ENCODE data around the gene TEX10. TPM values are rescaled to one million over a fixed set of nuclear protein-coding genes. Genes with fewer than 3 reads are reported as not detected.

The TEX10 gene
- total and polyA plus RNA-seq, 9 of the 15 experiments (the other 6 are each of a cell fraction or from before 2014, with no cell fraction given), result 27.8 to 60.0 (median 47.9) TPM

DNA sequence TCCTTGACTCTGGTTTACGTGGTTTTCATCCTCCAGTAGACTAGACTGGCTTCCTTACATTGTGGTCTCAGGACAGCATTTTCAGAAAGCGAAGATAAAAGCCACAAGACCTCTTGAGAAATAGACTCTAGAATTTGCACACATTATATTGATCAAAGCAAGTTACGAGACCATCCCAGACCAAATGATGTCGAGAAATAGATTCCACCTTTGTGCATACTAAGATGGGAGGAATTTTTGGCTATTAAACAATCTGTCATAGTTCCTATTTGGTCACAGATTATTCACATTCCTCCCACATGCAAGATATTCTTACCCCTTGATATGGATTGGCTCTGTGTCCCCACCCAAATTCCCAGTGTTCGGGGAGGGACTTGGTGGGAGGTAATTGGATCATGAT, 65.6 kb downstream of the TEX10 start:
- peaks cover 38% of the 10 kb centered on the region for H3K36me3 ChIP-seq (ENCODE audit: control insufficient read depth, insufficient read depth, low read length)
- H3K79me2 ChIP-seq (ENCODE audit: control insufficient read depth, insufficient read depth, low read length), result no peaks in the 10 kb centered on the region
- TF ChIP-seq, protein P1, sequence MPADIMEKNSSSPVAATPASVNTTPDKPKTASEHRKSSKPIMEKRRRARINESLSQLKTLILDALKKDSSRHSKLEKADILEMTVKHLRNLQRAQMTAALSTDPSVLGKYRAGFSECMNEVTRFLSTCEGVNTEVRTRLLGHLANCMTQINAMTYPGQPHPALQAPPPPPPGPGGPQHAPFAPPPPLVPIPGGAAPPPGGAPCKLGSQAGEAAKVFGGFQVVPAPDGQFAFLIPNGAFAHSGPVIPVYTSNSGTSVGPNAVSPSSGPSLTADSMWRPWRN (IDR thresholded peaks at IDR 0.05; ENCODE audit: low read depth), result no peak
- TF ChIP-seq CREM (IDR thresholded peaks at IDR 0.05; ENCODE audit: low read depth) (no peak), CHCHD3 (CRISPR knock-in tag; IDR thresholded peaks at IDR 0.05) (no peak), POLR2B (IDR thresholded peaks at IDR 0.05; ENCODE audit: low read depth, partially characterized antibody) (no peak), SIN3A (IDR thresholded peaks at IDR 0.05; ENCODE audit: borderline replicate concordance in 2 of 2, control insufficient read depth in 1 of 2, low read depth in 2 of 2, low read length in 2 of 2) (no peak), RCOR1 (IDR thresholded peaks at IDR 0.05; ENCODE audit: borderline replicate concordance in 1 of 2, low read depth in 2 of 2, low read length in 2 of 2) (no peak), CBX3 (IDR thresholded peaks at IDR 0.05; ENCODE audit: borderline replicate concordance in 1 of 2, low read length in 2 of 2) (no peak), SMARCB1 (IDR thresholded peaks at IDR 0.05; ENCODE audit: insufficient read length, low read depth) (no peak), CBFB (CRISPR knock-in tag; IDR thresholded peaks at IDR 0.05) (no peak), TCF7L2 (IDR thresholded peaks at IDR 0.05; ENCODE audit: low read depth, low read length) (no peak), BRD9 (IDR thresholded peaks at IDR 0.05; ENCODE audit: low read depth, partially characterized antibody) (no peak), MXI1 (IDR thresholded peaks at IDR 0.05; ENCODE audit: low read depth, low read length) (no peak), FOXJ3 (CRISPR knock-in tag; IDR thresholded peaks at IDR 0.05) (no peak), ETV5 (CRISPR knock-in tag; IDR thresholded peaks at IDR 0.05; ENCODE audit: low read depth) (no peak), KDM4B (IDR thresholded peaks at IDR 0.05; ENCODE audit: borderline replicate concordance in 2 of 2, low read depth in 1 of 2) (no peak), NCOA1 (IDR thresholded peaks at IDR 0.05; ENCODE audit: low read depth) (no peak), NONO (IDR thresholded peaks at IDR 0.05; ENCODE audit: low read depth in 2 of 2, low read length in 1 of 2) (no peak), HNRNPUL1 (IDR thresholded peaks at IDR 0.05; ENCODE audit: low read length) (no peak)
- TF ChIP-seq, protein P2, sequence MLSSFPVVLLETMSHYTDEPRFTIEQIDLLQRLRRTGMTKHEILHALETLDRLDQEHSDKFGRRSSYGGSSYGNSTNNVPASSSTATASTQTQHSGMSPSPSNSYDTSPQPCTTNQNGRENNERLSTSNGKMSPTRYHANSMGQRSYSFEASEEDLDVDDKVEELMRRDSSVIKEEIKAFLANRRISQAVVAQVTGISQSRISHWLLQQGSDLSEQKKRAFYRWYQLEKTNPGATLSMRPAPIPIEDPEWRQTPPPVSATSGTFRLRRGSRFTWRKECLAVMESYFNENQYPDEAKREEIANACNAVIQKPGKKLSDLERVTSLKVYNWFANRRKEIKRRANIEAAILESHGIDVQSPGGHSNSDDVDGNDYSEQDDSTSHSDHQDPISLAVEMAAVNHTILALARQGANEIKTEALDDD (IDR thresholded peaks at IDR 0.05), result no peak
- TF ChIP-seq, protein P3, sequence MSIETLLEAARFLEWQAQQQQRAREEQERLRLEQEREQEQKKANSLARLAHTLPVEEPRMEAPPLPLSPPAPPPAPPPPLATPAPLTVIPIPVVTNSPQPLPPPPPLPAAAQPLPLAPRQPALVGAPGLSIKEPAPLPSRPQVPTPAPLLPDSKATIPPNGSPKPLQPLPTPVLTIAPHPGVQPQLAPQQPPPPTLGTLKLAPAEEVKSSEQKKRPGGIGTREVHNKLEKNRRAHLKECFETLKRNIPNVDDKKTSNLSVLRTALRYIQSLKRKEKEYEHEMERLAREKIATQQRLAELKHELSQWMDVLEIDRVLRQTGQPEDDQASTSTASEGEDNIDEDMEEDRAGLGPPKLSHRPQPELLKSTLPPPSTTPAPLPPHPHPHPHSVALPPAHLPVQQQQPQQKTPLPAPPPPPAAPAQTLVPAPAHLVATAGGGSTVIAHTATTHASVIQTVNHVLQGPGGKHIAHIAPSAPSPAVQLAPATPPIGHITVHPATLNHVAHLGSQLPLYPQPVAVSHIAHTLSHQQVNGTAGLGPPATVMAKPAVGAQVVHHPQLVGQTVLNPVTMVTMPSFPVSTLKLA (conservative IDR thresholded peaks at IDR 0.05), result no peak
- no peaks in the 10 kb centered on the region for H3K9me1 ChIP-seq (ENCODE audit: control insufficient read depth, insufficient read depth, low read length)
- FAIRE-seq (no peak), DNase-seq (ENCODE audit: extremely low read depth in 1 of 4, low spot score in 3 of 4) (no peak), ATAC-seq (no peak)
- no TSS peak for BruUV-seq (replicated peaks)
- H3K4me1 ChIP-seq (replicated peaks in 1 of 2; ENCODE audit: control insufficient read depth in 2 of 2, insufficient read depth in 2 of 2, low read length in 2 of 2), result peaks cover 0 to 5% of the 10 kb centered on the region in 2 experiments; a peak in 2 of 5 replicates
- peaks cover 5% of the 10 kb centered on the region for H3K9me3 ChIP-seq (replicated peaks; ENCODE audit: control insufficient read depth, insufficient read depth, low read depth, low read length)
- no peak overlapping the region for H3K4me3 ChIP-seq
- H2AFZ ChIP-seq (ENCODE audit: low read depth, low read length), result no peak overlapping the region
- H3K27ac ChIP-seq (ENCODE audit: extremely low read depth, low read depth, low read length), result no peak overlapping the region
- WGBS (ENCODE audit: insufficient coverage, low coverage, missing lambda C conversion rate), result 87% methylated on average over 5 of the region's 5 CpGs
- CTCF ChIA-PET (ENCODE audit: low intra/inter-chr PET ratio), result no interaction called here
- H3K9ac ChIP-seq (ENCODE audit: insufficient read depth in 1 of 2, low read depth in 2 of 2, low read length in 2 of 2), result no peak overlapping the region
- intact Hi-C loops (cut with micrococcal nuclease) (loop anchor here (10.0 kb wide), 1 partner anchor 308 kb away; no protein-coding TSS in a partner anchor), in situ Hi-C loops (cut with MboI) (no loop called here)
- POLR2A ChIA-PET, result no interaction called here
- no peaks in the 10 kb centered on the region for H4K20me1 ChIP-seq (replicated peaks; ENCODE audit: control insufficient read depth, insufficient read depth, low read length)
- no peaks in the 10 kb centered on the region for H3K27me3 ChIP-seq (ENCODE audit: control insufficient read depth in 2 of 2, insufficient read depth in 2 of 2, low read length in 2 of 2)
- H3K4me2 ChIP-seq (ENCODE audit: insufficient read depth, low read length), result no peak overlapping the region
